K562 (cell line): ENCODE results near the gene FAM156A. TPM values are rescaled to one million over a fixed set of nuclear protein-coding genes. Genes with fewer than 3 reads are reported as not detected.

Source experiments
- EHMT2 ChIP-seq: fragments of 450-650 bp; IDR thresholded peaks from 2 replicates; pipeline ENCODE4 v1.6.1; 2018; ENCODE audit warnings: antibody characterized with exemption
- SFPQ ChIP-seq: fragments of 200-400 bp; formaldehyde crosslinking; IDR thresholded peaks from 2 replicates; pipeline ENCODE4 v1.6.1; 2017; ENCODE audit warnings: mild to moderate bottlenecking, low read depth, low read length, moderate library complexity
- ZNF41 ChIP-seq: fragments of 250-450 bp; sonication (Bioruptor Pico); conservative IDR thresholded peaks from 2 replicates; pipeline ENCODE4 v1.4.0; 2020; ENCODE audit warnings: mild to moderate bottlenecking
- polyA plus RNA-seq, 8 experiments: library from polyadenylated mRNA; depleted of rRNA in 4 of 8; stranded (reverse) in 5 of 8; unstranded in 3 of 8; fragments of >200 nt; fragmentation: Nextera tagmentation in 2 of 8; fragmentation: Illumina TruSeq in 1 of 8; extraction: Ambion mirVana in 2 of 8; extraction: Trizol in 1 of 8; gene quantifications; 2 replicates each; pipeline versions ENCODE4 v1.2.1 to v1.2.3, GENCODE V29; 2011 to 2014; ENCODE audit warnings: inconsistent platforms in 1 of 8, missing spikeins in 1 of 8
- total RNA-seq, 7 experiments: library from RNA; depleted of rRNA in 6 of 7; stranded (reverse); fragments of >200 nt in 6 of 7; fragmentation: Illumina TruSeq in 2 of 7; extraction: Trizol in 2 of 7; gene quantifications; 2 replicates each; pipeline versions ENCODE4 v1.2.1 to v1.2.3, GENCODE V29; 2011 to 2021; ENCODE audit warnings: low replicate concordance in 1 of 7
- TF ChIP-seq, protein P1 (sequence below): sonication (generic); formaldehyde crosslinking; IDR thresholded peaks from 2 replicates; pipeline ENCODE4 v1.8.0; 2022; ENCODE audit warnings: mild to moderate bottlenecking, missing genetic modification reagents

Gene FAM156A
- total and polyA plus RNA-seq, 9 of the 15 experiments (the other 6 are each of a cell fraction or from before 2014, with no cell fraction given) = 1.9 to 20.3 (median 8.6) TPM

DNA sequence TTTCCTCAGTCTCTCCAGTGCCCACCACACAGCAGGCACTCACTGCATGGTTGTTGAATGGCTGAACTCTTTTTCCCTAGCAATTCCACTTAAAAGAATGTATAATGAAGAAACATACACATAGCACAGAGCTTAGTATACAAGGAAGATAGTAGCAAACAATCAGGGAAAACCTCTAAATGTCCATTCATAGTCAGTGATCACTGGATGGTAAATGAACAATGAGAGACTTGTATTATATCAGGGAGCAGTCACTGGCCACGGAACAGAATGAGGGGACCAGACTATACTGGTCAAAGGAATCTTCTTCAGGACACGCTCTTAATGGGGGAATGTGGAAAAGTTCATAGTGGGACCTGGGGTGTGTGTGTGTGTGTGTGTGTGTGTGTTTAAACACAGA, 43.6 kb upstream of the FAM156A start (continued):
- TF ChIP-seq, protein P1, sequence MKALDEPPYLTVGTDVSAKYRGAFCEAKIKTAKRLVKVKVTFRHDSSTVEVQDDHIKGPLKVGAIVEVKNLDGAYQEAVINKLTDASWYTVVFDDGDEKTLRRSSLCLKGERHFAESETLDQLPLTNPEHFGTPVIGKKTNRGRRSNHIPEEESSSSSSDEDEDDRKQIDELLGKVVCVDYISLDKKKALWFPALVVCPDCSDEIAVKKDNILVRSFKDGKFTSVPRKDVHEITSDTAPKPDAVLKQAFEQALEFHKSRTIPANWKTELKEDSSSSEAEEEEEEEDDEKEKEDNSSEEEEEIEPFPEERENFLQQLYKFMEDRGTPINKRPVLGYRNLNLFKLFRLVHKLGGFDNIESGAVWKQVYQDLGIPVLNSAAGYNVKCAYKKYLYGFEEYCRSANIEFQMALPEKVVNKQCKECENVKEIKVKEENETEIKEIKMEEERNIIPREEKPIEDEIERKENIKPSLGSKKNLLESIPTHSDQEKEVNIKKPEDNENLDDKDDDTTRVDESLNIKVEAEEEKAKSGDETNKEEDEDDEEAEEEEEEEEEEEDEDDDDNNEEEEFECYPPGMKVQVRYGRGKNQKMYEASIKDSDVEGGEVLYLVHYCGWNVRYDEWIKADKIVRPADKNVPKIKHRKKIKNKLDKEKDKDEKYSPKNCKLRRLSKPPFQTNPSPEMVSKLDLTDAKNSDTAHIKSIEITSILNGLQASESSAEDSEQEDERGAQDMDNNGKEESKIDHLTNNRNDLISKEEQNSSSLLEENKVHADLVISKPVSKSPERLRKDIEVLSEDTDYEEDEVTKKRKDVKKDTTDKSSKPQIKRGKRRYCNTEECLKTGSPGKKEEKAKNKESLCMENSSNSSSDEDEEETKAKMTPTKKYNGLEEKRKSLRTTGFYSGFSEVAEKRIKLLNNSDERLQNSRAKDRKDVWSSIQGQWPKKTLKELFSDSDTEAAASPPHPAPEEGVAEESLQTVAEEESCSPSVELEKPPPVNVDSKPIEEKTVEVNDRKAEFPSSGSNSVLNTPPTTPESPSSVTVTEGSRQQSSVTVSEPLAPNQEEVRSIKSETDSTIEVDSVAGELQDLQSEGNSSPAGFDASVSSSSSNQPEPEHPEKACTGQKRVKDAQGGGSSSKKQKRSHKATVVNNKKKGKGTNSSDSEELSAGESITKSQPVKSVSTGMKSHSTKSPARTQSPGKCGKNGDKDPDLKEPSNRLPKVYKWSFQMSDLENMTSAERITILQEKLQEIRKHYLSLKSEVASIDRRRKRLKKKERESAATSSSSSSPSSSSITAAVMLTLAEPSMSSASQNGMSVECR (CRISPR knock-in tag) = no peak
- TF ChIP-seq ZNF41 = no peak
- TF ChIP-seq EHMT2 = no peak
- no peak for TF ChIP-seq SFPQ
- TF ChIP-seq, all 486 proteins: peak for 0
